CD4-positive, alpha-beta T cell treated with Interleukin-6 for 4 hours (primary cell): Measurements from ENCODE around the gene CABP7.
A peak's percentile ranks its signal among the peaks of the same experiment; 100 is the strongest.

Experiments used
- DNase-seq: peaks from one replicate; pipeline ENCODE4 v3.0.0-alpha.2; 2020; ENCODE audit warnings: mixed read lengths

The CABP7 gene

DNA sequence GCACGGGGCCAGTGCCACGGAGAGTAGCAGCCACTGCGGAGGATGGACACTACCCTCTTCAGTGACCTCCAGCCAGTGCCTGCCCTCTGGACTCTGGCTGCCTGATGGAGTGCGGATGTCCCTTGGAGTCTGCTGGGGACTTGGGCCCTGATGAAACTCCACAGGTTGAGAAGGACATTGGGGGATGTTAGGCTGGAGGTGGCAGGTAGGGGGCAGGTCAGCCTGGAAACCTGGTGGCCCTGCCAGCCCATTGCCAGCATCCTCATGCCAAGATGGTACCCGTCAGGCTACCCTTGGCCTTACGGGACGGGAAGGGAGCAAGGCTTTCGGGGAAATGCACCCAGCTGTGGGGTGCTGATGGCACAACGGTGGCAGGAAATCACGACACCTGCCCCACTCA lies 4.0 kb downstream of the CABP7 start:
- no peak for DNase-seq

DNA sequence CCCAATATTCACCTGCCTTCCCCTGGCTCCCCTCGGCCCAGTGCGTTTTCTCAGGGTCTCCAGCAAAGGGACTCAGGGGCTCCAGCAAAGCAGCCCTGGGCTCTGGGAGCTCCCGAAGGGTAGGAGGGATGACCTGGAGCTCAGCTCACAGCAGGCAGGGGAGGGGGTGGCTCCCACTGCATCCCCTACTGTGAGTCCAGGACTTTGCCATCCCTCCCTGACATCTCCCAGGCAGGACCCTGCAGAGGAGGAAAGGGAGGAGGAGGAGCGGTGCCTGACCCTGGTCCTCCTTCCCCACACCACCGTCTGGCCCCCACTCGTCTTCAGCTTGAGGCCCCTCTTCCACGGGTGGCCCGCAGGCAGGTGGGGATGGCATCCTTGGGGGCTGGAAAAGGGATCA lies 5.0 kb downstream of the CABP7 start:
- DNase-seq: no peak

DNA sequence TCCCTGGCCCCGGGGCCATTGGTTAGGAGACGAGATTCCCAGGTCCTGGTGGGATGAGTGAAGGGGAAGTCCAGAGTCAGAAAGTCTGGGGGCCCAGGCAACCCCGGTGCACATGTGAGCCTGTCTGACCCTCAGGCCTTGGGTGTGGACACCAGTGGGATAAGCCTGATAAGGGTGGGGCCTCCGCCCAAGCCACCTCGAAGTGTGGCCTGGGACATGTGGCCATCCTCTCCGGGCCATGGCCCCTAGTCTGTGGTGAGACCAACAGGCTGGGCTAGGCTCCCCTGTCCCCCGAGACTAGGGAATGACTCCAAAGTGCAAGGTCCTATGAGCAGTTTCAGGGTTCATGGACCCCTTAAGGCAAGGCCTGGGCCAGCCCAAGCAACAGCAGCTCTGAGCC lies 6.3 kb downstream of the CABP7 start:
- DNase-seq: no peak

DNA sequence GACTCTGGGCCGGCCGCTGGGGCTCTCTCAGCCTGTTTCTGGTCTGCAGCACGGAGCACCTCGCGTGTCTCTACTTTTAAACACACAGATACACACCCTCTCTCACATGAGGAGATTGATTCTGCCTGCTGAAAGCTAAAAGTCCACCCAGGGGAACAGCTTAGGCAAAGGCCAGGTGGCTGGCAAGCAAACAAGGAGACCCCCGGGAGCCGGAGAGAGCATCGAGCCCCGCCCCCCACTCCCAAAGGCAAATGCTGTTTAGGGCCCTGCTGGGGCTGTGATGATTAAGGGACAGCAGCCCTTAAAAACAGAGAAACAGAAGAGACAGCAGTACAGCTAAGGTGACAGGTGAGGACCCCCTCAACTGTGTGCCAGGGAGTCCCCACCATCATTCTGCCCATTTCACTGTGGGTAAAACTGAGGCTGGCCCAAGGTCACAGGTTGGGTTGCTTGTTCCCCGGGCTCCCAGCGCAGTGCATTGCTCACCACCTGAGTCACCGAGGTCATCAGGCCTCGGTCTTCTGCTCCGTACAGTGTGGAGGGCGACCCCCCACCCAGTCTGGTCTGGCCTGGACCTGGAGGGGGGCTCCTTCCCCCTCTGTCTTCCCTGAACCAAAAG lies 6.8 kb downstream of the CABP7 start:
- DNase-seq: no peak

- DNase-seq: peak; percentile 30
These were observed 7.3 kb downstream of the CABP7 start for GRCh38 chr22:29727131-29727523.

DNA sequence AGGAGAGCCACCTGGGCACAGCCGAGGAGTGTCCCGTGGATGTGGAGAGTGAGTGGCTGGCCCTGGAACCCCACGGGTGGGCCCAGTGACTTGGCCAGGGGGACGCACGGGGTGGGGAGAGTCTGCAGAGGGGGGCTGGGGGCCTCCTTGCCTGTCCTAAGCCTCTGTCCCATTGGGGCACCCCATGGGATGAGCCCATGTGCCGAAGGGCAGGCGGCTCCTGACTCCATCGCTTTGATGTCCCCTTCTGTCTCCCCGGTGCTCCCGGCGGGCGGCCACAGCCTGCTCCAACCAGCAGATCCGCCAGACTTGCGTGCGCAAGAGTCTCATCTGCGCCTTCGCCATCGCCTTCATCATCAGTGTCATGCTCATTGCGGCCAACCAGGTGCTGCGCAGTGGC lies 9.4 kb downstream of the CABP7 start:
- no peak for DNase-seq

DNA sequence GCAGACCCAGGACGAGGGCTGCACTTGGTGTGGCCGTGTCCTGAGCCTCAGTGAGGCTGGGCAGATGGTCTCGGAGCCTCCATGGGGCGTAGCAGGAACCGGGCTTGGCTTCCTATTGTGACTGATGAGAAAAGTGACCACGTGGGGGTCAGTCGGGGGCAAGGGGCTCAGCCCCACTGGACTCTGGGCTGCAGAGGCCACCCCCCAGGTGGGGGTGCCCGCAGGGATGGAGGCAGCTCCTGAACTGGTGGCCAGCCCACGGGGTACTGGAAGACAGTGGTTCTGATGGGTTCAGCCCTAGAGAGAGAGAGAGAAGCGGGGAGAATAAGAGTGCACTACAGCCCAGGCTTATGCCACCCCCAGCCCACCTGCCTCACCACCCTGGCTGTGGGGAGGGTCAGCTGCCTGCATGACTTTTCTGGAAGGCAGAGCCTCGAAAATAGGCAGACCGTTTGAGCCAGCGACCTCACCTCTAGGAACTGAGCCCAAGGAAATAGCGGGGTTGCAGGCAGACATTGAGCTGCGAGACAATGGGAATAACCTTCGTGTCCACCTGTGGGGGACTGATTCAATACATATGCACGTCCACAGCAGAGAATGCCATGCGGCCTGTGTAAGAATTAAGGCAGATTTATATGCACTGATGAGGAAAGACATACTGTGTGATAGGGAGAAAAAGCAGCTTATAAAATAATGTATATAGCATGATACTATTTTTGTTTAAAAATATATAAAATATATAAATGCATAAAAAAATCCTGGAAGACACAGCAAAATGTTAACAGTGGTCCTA lies 11.5 kb downstream of the CABP7 start:
- DNase-seq: no peak

DNA sequence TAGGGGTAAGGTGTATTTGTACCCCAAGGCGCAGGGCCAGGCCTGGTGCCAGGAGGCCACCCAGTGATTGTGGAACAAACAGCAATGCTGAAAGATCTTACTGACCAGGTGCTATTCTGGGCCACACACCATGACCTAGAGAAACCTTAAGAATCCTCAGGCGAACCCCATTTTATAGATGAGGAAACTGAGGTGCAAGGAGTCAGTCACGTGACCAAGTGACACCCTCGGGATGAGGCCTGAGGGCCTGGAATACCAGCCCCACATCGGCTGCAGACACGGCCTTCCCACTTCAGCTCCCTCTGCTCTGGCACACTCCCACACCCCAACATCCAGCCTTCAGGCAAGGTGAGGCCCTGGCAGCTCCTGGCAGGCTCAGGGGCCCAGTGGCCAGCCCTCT lies 13.1 kb downstream of the CABP7 start:
- DNase-seq: no peak

GRCh38 chr22:29733362-29734201 lies 13.8 kb downstream of the CABP7 start:
- no peak for DNase-seq

GRCh38 chr22:29734406-29734805 lies 14.6 kb downstream of the CABP7 start:
- no peak for DNase-seq

DNA sequence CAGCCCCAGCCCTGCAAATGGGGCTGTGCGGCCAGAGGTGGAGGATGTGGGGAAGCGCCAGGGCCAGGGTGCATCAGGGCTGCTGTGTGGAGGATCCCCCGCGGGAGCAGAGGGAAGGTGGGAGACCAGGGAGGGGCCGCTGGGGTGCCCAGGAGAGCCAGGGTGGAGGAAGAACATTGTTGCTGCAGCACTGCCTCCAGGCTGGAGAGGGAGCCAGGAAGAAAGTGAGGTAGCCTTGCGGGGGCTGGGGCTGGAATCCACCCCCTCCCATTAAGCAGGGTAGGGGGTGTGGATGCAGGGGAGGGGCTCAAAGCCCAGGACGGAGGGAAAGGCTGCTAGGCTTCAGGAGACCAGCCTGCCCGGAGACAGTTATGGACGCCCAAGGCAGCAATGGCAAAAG lies 15.0 kb downstream of the CABP7 start:
- DNase-seq: no peak

DNA sequence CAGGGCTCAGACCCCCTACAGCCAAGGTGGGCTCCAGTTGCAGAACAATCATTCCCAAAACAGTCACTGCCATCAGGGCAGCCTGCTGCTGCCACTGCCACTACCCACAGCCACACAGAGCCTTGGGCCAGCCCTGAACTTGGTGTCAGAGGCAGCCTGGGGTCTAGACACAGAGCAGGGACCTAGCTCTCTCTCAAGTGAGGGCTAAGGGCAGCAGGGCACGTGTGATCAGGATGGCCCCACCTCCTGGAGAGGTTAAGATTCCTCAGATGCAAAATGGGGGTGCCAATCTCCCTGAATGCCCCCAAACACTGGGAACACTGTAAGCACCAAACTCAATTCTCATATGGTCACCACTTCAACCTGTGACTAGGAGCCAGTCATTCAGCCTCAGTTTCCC lies 15.6 kb downstream of the CABP7 start:
- no peak for DNase-seq

DNA sequence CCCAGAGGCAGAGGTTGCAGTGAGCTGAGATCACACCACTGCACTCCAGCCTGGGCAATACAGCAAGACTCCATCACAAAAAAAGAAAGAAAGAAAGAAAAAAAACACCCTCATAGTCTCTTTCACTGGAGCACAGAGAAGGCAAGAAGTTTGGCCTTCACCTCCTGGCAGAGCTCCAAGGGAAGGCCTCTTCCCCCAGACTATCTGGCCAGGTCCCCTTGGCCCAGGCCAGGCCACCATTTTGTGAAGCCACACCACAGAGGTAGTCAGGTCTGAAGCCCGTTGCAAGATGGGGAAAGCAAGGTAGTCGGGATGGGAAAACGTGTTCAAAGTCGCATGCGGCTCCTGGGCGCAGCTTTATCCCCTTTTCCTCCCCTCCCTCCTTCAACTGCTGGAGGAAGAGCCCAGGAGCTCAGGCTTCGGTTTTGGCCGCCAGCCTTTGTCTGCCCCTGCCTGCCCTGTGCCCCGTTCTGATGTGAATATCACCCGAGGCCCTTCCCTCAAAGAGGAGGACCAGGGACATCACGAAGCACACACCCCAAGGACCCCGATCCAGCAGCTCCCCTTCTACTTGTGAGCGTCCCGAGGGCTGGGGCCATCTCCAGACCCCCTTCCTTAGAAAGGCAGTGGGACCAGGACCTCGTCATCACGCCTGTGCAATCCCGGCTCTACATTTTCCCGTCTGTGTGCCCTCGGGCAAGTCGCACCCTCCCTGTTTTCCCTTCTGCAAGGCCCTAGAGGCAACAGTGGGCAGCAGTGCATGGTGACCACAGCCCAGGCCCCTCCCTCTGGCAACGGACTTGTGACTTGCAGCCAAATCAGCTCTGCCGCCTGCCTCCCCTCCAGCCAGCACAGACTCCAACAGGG lies 17.7 kb downstream of the CABP7 start:
- DNase-seq: no peak

GRCh38 chr22:29738118-29738815 lies 18.5 kb downstream of the CABP7 start:
- no peak for DNase-seq

DNA sequence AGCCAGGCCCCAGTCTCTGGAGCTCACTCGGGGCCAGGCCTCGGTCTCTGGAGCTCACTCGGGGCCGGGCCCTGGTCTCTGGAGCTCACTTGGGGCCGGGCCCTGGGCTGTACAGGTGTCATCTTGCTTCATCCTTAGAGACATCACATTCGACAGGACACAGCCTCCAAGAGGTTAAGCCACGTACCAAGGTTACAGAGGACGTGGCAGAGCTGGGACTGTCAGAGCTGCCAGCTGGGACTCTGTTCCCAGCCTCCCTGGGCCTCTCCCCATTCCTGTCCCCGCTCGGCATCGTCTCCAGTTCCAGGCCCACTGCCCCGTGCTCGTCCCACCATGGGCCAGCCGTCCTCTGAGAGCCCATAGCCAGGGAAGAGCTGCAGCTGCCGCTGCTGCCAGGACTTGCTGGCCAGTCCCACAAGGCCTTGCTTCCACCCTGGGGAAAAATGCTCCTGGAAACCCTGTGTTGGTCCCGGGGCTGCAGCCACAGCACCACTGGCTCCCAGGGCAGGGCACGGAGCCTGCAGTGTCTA lies 19.6 kb downstream of the CABP7 start:
- DNase-seq: no peak

DNA sequence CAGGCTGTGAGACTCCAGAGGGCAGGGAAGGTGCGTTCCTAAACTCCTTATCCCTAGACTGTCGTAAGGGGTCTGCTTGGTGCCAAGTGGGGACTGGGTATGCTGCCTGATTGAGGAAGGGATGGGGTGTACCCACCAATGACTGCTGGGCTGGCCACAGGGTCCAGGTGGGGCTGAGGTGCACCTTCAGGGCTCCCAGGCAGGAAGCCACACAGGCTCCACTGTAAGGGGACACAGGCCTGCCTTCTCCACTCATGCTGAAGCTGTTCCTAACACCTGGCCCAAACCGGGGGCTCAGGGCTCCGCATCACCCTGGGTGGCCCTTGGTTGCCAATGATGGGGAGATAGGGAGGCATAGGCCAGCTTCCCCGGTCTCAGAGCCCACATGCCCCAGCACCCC lies 20.4 kb downstream of the CABP7 start:
- no peak for DNase-seq

DNA sequence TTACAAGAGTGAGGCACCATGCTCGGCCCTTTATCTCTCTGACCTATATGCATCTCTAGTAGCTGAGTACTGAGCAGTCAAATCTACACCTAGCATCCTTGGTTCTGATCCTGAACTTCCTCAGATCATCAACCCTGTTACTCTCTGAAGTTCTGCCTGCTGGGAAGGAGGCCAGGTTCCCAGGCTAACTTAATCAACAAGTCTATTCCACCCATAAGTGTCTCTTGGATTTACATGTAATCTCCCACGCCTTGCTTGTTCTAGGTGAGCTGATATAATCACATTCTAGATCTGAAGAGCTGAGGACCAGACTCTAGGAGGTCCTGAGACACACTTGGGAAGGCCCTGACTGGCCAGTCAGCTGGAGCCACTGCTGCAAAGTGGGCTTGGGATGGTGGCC lies 22.1 kb downstream of the CABP7 start:
- no peak for DNase-seq

GRCh38 chr22:29742326-29742725 lies 22.5 kb downstream of the CABP7 start:
- no peak for DNase-seq

GRCh38 chr22:29744902-29745301 lies 25.1 kb downstream of the CABP7 start:
- no peak for DNase-seq

DNA sequence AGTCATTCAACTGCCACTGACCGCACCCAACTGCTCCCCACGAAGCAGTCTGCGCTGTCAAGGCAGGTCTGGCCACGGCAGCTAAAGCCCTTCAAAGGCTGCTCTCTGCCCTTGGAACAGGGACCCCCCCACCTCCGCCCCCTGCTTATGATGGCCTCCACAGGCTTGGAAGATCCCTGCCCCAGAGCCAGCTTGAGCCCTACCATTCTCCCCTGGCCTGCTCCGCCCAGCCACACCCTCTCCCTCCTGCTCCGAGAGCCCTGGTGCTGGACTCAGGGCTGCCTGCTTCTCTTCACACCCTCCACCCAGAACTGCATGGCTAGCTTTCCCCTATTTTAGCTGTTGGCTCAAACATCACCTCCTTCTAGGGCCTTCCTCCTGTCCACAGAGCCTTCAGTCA lies 28.0 kb downstream of the CABP7 start:
- no peak for DNase-seq

- no peak for DNase-seq
These were observed 28.6 kb downstream of the CABP7 start for GRCh38 chr22:29748248-29748893.
